Breast epithelium (tissue), 4 donors: ENCODE results near the gene LRRC30. TPM values are rescaled to one million over a fixed set of nuclear protein-coding genes. Genes with fewer than 3 reads are reported as not detected.

Experiments used
- DNase-seq, 2 donors: peaks; one replicate each; pipeline ENCODE4 v3.0.0-alpha.2; 2019; ENCODE audit warnings: low spot score in 2 of 2
- H3K27ac ChIP-seq, 2 donors: fragments of 200-600 bp; sonication (generic) in 1 of 2; one replicate each; pipeline ENCODE4 v1.5.1; 2016 to 2019; ENCODE audit warnings: mild to moderate bottlenecking in 1 of 2
- H3K27me3 ChIP-seq, 2 donors: fragments of 200-600 bp; sonication (generic) in 1 of 2; one replicate each; pipeline versions ENCODE4 v1.5.1 to v1.6.0; 2017 to 2019; ENCODE audit warnings: control low read depth in 1 of 2, mild to moderate bottlenecking in 1 of 2
- H3K36me3 ChIP-seq: fragments of 200-600 bp; one replicate; pipeline ENCODE4 v1.5.1; 2019
- H3K4me1 ChIP-seq, 2 donors: fragments of 200-600 bp; sonication (generic); one replicate each; pipeline ENCODE4 v1.5.1; 2016 to 2019; ENCODE audit warnings: control low read depth in 1 of 2
- H3K4me3 ChIP-seq, 3 donors: fragments of 200-600 bp; sonication (generic); 1 replicate in 2 of 3; 2 replicates in 1 of 3; pipeline ENCODE4 v1.5.1; 2016 to 2019; ENCODE audit warnings: mild to moderate bottlenecking in 3 of 3, moderate library complexity in 2 of 3
- H3K9me3 ChIP-seq, 2 donors: fragments of 200-600 bp; sonication (generic) in 1 of 2; one replicate each; pipeline ENCODE4 v1.5.1; 2016 to 2019; ENCODE audit warnings: control low read depth in 1 of 2
- CTCF ChIP-seq, 3 donors: fragments of 450-650 bp; IDR thresholded peaks; one replicate each; pipeline ENCODE4 v1.5.1; 2016 to 2017; ENCODE audit warnings: antibody characterized with exemption in 3 of 3, mild to moderate bottlenecking in 3 of 3, moderate library complexity in 3 of 3
- POLR2A ChIP-seq: fragments of 450-650 bp; IDR thresholded peaks from one replicate; pipeline ENCODE4 v1.6.1; 2016; ENCODE audit warnings: antibody characterized with exemption, mild to moderate bottlenecking, moderate library complexity
- POLR2AphosphoS5 ChIP-seq, 3 donors: sonication (generic); formaldehyde crosslinking; IDR thresholded peaks; one replicate each; pipeline ENCODE4 v1.6.1; 2017; ENCODE audit warnings: antibody characterized with exemption in 3 of 3
- intact Hi-C: fragments of 100-400 bp; cut with DNase I; formaldehyde crosslinking; loops from one replicate; pipeline ENCODE4 v1.15.1; 2023; ENCODE audit warnings: low total_unique reads
- total RNA-seq, 3 donors: library from RNA; depleted of rRNA; stranded (reverse); fragments of >200 nt; gene quantifications; one replicate each; pipeline ENCODE4 v1.1.0, GENCODE V29; 2016

LRRC30 gene
- total RNA-seq, 3 donors from 2014 or later = not detected

GRCh38 chr18:7236933-7237332, 6.0 kb downstream of the LRRC30 start:
- DNase-seq = no peak
- H3K27me3 ChIP-seq = no peaks in the 10 kb centered on the region
- no peak for TF ChIP-seq POLR2A
- TF ChIP-seq CTCF (IDR thresholded peaks at IDR 0.05) = no peak
- no peak for TF ChIP-seq POLR2AphosphoS5 (IDR thresholded peaks at IDR 0.05)
- H3K36me3 ChIP-seq = no peaks in the 10 kb centered on the region
- no peaks in the 10 kb centered on the region for H3K9me3 ChIP-seq
- H3K4me3 ChIP-seq = no peak overlapping the region
- no peaks in the 10 kb centered on the region for H3K4me1 ChIP-seq
- H3K27ac ChIP-seq = no peak overlapping the region
- intact Hi-C loops = no loop called here

GRCh38 chr18:7237673-7238272, 6.9 kb downstream of the LRRC30 start:
- intact Hi-C loops = no loop called here
- Histone ChIP-seq H3K36me3 (no peaks in the 10 kb centered on the region), H3K27ac (no peak overlapping the region), H3K27me3 (no peaks in the 10 kb centered on the region), H3K4me1 (no peaks in the 10 kb centered on the region), H3K4me3 (no peak overlapping the region), H3K9me3 (no peaks in the 10 kb centered on the region)
- TF ChIP-seq POLR2AphosphoS5 (IDR thresholded peaks at IDR 0.05) (no peak), POLR2A (no peak), CTCF (IDR thresholded peaks at IDR 0.05) (no peak)
- DNase-seq = no peak

GRCh38 chr18:7242926-7243325, 12.0 kb downstream of the LRRC30 start:
- TF ChIP-seq POLR2AphosphoS5 (IDR thresholded peaks at IDR 0.05) = no peak
- no peaks in the 10 kb centered on the region for H3K27me3 ChIP-seq
- DNase-seq = no peak
- H3K9me3 ChIP-seq = no peaks in the 10 kb centered on the region
- no peaks in the 10 kb centered on the region for H3K36me3 ChIP-seq
- intact Hi-C loops = no loop called here
- H3K27ac ChIP-seq = no peak overlapping the region
- no peaks in the 10 kb centered on the region for H3K4me1 ChIP-seq
- H3K4me3 ChIP-seq = no peak overlapping the region

GRCh38 chr18:7248877-7249276, 18.0 kb downstream of the LRRC30 start:
- no peak overlapping the region for H3K27ac ChIP-seq
- no peaks in the 10 kb centered on the region for H3K27me3 ChIP-seq
- no peaks in the 10 kb centered on the region for H3K36me3 ChIP-seq
- TF ChIP-seq POLR2A (no peak), POLR2AphosphoS5 (IDR thresholded peaks at IDR 0.05) (no peak), CTCF (IDR thresholded peaks at IDR 0.05) (no peak)
- intact Hi-C loops = no loop called here
- no peaks in the 10 kb centered on the region for H3K4me1 ChIP-seq
- no peak overlapping the region for H3K4me3 ChIP-seq
- H3K9me3 ChIP-seq = no peaks in the 10 kb centered on the region
- DNase-seq = no peak

GRCh38 chr18:7254163-7254562, 23.3 kb downstream of the LRRC30 start:
- Histone ChIP-seq H3K4me3 (no peak overlapping the region), H3K27ac (no peak overlapping the region), H3K4me1 (no peaks in the 10 kb centered on the region), H3K36me3 (no peaks in the 10 kb centered on the region), H3K9me3 (no peaks in the 10 kb centered on the region), H3K27me3 (no peaks in the 10 kb centered on the region)
- no peak for DNase-seq
- no peak for TF ChIP-seq POLR2AphosphoS5 (IDR thresholded peaks at IDR 0.05)
- TF ChIP-seq POLR2A = no peak
- no peak for TF ChIP-seq CTCF (IDR thresholded peaks at IDR 0.05)
- intact Hi-C loops = no loop called here

GRCh38 chr18:7255054-7255453, 24.2 kb downstream of the LRRC30 start:
- no peak overlapping the region for H3K4me3 ChIP-seq
- TF ChIP-seq POLR2A = no peak
- TF ChIP-seq POLR2AphosphoS5 (IDR thresholded peaks at IDR 0.05) = no peak
- TF ChIP-seq CTCF (IDR thresholded peaks at IDR 0.05) = no peak
- H3K27ac ChIP-seq = no peak overlapping the region
- DNase-seq = no peak
- H3K9me3 ChIP-seq = no peaks in the 10 kb centered on the region
- no peaks in the 10 kb centered on the region for H3K4me1 ChIP-seq
- intact Hi-C loops = no loop called here
- H3K36me3 ChIP-seq = no peaks in the 10 kb centered on the region
- H3K27me3 ChIP-seq = no peaks in the 10 kb centered on the region
